ENCODE results near the gene RPL19.

The RPL19 gene

GRCh38 chr17:39252788-39253460 lies 52.8 kb downstream of the RPL19 start:
- no peak for DNase-seq

Measured in activated naive CD4-positive, alpha-beta T cell treated with Interleukin-2 at 50 U/mL for 16 hours (primary cell).